ENCODE results near the gene TGFBR2. TPM values are rescaled to one million over a fixed set of nuclear protein-coding genes. Genes with fewer than 3 reads are reported as not detected.

Gene TGFBR2
- total and polyA plus RNA-seq, 2 experiments from 2014 or later: 135 to 188 TPM

DNA sequence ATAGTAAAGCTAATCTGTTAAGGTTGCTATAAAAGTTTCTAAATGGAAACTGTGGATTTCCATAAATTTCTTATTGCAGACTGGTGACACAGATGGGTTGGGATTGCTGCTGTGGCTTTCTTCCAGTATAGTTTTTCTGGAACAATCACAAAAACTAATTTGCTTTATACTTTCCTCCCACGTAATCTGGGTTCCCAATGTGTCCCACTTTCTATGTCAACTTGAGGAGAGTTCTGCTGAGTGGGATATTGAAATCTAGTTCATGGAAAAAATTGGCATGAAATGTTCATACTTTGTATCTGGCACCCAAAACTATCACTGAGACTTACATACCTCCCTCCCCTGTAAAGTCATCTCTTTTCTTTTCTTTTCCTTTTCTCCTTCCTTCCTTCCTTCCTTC lies 126.8 kb downstream of the TGFBR2 start:
- Histone ChIP-seq H3K27ac (no peak overlapping the region), H3K9me3 (ENCODE audit: low read depth) (no peaks in the 10 kb centered on the region), H3K79me2 (ENCODE audit: insufficient read depth) (no peaks in the 10 kb centered on the region), H3K9ac (no peak overlapping the region), H3K4me2 (ENCODE audit: unreplicated experiment) (no peak overlapping the region), H3K4me1 (ENCODE audit: insufficient read depth) (no peaks in the 10 kb centered on the region), H3K4me3 (no peak overlapping the region), H3K27me3 (replicated peaks; ENCODE audit: insufficient read depth) (no peaks in the 10 kb centered on the region), H4K20me1 (ENCODE audit: insufficient read depth) (no peaks in the 10 kb centered on the region), H2AFZ (no peak overlapping the region), H3K36me3 (ENCODE audit: low read depth) (no peaks in the 10 kb centered on the region), H3K9me2 (ENCODE audit: insufficient read depth) (no peaks in the 10 kb centered on the region; the same call in 1 of the 2 replicates), H3F3A (ENCODE audit: insufficient read depth) (no peaks in the 10 kb centered on the region)
- 36 to 48% methylated on average over 1 of the region's 1 CpG for WGBS, 2 experiments (ENCODE audit: low coverage in 1 of 2, low lambda C conversion rate in 2 of 2, missing lambda C conversion rate in 2 of 2)
- no peak for TF ChIP-seq EZH2phosphoT487 (IDR thresholded peaks at IDR 0.05; ENCODE audit: insufficient read depth, low read depth)
- no peak for TF ChIP-seq EZH2 (IDR thresholded peaks at IDR 0.05; ENCODE audit: insufficient read depth, poor library complexity, severe bottlenecking)
- no peak for DNase-seq
- in situ Hi-C loops (cut with MboI): no loop called here

DNA sequence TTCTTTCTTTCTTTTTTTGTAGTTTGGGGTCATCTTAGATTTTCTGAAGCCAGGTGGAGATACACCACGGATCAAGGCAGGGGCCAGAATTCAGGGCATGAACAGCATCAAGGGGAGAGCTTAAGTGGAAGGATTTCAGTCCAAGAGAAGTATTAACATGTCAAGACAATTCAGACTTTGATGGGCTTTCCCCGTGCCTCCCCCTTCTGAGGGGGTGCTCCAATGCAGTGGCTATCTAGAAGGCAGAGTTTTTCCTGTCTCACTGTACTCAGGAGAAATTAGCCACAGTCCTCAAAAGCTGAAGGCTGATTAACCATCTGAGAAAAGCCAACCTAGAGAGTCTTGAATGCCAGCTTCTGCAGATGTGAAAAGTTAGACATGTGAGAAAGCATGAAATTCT lies 127.3 kb downstream of the TGFBR2 start:
- H4K20me1 ChIP-seq (ENCODE audit: insufficient read depth): no peaks in the 10 kb centered on the region
- no peaks in the 10 kb centered on the region; the same call in 1 of the 2 replicates for H3K9me2 ChIP-seq (ENCODE audit: insufficient read depth)
- H3K36me3 ChIP-seq (ENCODE audit: low read depth): no peaks in the 10 kb centered on the region
- no peak overlapping the region for H2AFZ ChIP-seq
- DNase-seq: no peak
- H3K4me1 ChIP-seq (ENCODE audit: insufficient read depth): no peaks in the 10 kb centered on the region
- no peaks in the 10 kb centered on the region for H3K27me3 ChIP-seq (replicated peaks; ENCODE audit: insufficient read depth)
- no peak overlapping the region for H3K27ac ChIP-seq
- H3K9me3 ChIP-seq (ENCODE audit: low read depth): no peaks in the 10 kb centered on the region
- no peak overlapping the region for H3K4me3 ChIP-seq
- H3K9ac ChIP-seq: no peak overlapping the region
- no peaks in the 10 kb centered on the region for H3F3A ChIP-seq (ENCODE audit: insufficient read depth)
- TF ChIP-seq EZH2 (IDR thresholded peaks at IDR 0.05; ENCODE audit: insufficient read depth, poor library complexity, severe bottlenecking): no peak
- TF ChIP-seq EZH2phosphoT487 (IDR thresholded peaks at IDR 0.05; ENCODE audit: insufficient read depth, low read depth): no peak
- no peaks in the 10 kb centered on the region for H3K79me2 ChIP-seq (ENCODE audit: insufficient read depth)
- 58 to 64% methylated on average over 2 of the region's 2 CpGs for WGBS, 2 experiments (ENCODE audit: low coverage in 1 of 2, low lambda C conversion rate in 2 of 2, missing lambda C conversion rate in 2 of 2)
- H3K4me2 ChIP-seq (ENCODE audit: unreplicated experiment): no peak overlapping the region
- in situ Hi-C loops (cut with MboI): no loop called here

DNA sequence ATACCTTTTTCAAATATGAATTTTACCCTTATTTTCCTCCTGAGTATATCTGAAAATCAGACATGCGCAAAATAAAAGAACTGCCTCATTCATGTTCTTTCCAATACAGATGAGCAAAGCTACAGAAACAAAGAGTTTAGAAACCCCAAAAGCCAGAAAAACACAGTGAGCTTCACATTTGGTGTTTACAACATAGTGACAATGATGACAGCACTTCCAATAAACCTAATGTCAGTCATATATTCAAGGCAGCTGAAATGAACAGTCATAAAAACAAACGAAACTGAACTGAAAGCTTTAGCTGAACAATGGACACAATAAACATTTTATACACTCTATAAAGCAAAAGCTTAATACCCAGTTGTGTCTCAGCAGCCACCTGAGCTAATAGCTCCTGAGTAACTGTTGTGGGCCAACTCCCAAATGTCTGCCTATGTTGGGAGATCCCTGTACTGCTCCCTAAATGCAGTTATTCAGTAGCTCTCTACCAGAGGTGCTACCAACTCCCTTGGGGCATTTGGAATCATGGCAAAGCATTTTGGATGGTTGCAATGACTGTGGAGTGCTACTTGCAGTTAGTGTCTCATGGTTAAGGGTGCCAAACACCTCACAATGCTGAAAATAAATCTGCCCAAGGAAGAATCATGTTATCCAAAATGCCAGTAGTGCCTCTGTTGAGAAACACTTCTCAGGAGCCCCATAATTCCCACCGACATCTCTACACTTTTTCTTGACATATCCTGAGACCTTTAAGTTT lies 131.5 kb downstream of the TGFBR2 start:
- TF ChIP-seq EZH2phosphoT487 (IDR thresholded peaks at IDR 0.05; ENCODE audit: insufficient read depth, low read depth): no peak
- TF ChIP-seq EZH2 (IDR thresholded peaks at IDR 0.05; ENCODE audit: insufficient read depth, poor library complexity, severe bottlenecking): no peak
- no peaks in the 10 kb centered on the region for H4K20me1 ChIP-seq (ENCODE audit: insufficient read depth)
- no peak overlapping the region for H3K9ac ChIP-seq
- H3K36me3 ChIP-seq (ENCODE audit: low read depth): no peaks in the 10 kb centered on the region
- no peaks in the 10 kb centered on the region for H3K79me2 ChIP-seq (ENCODE audit: insufficient read depth)
- in situ Hi-C loops (cut with MboI): no loop called here
- H3K4me2 ChIP-seq (ENCODE audit: unreplicated experiment): no peak overlapping the region
- no peaks in the 10 kb centered on the region for H3K4me1 ChIP-seq (ENCODE audit: insufficient read depth)
- H3K27me3 ChIP-seq (replicated peaks; ENCODE audit: insufficient read depth): no peaks in the 10 kb centered on the region
- 85 to 87% methylated on average over 3 of the region's 3 CpGs for WGBS, 2 experiments (ENCODE audit: low coverage in 1 of 2, low lambda C conversion rate in 2 of 2, missing lambda C conversion rate in 2 of 2)
- H3F3A ChIP-seq (ENCODE audit: insufficient read depth): no peaks in the 10 kb centered on the region
- H3K9me3 ChIP-seq (ENCODE audit: low read depth): no peaks in the 10 kb centered on the region
- no peak overlapping the region for H3K27ac ChIP-seq
- no peak for DNase-seq
- H2AFZ ChIP-seq: no peak overlapping the region
- no peak overlapping the region for H3K4me3 ChIP-seq
- no peaks in the 10 kb centered on the region; the same call in 1 of the 2 replicates for H3K9me2 ChIP-seq (ENCODE audit: insufficient read depth)

DNA sequence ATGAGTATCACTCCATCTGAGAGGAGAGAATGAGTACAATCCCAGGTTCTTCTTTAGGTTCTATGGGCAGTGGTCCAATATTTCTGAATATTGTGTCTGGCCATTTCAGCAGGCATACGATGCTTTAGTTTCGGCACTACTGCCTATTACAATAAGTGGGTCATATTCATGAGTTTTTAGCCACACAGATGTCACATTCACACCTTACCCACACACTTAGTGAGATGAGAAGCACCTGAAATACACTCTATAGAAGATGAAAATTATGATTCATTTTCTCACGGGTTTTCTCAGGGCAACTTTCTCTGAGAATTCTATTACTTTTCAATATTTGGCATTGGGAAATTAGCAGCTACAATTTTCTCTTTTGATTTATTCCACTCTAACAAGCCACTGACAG lies 132.2 kb downstream of the TGFBR2 start:
- no peaks in the 10 kb centered on the region for H3K79me2 ChIP-seq (ENCODE audit: insufficient read depth)
- H3K4me2 ChIP-seq (ENCODE audit: unreplicated experiment): no peak overlapping the region
- no peaks in the 10 kb centered on the region for H3K9me3 ChIP-seq (ENCODE audit: low read depth)
- H3K36me3 ChIP-seq (ENCODE audit: low read depth): no peaks in the 10 kb centered on the region
- H2AFZ ChIP-seq: no peak overlapping the region
- 92 to 98% methylated on average over 3 of the region's 3 CpGs for WGBS, 2 experiments (ENCODE audit: low coverage in 1 of 2, low lambda C conversion rate in 2 of 2, missing lambda C conversion rate in 2 of 2)
- in situ Hi-C loops (cut with MboI): no loop called here
- H3K9ac ChIP-seq: no peak overlapping the region
- H3F3A ChIP-seq (ENCODE audit: insufficient read depth): no peaks in the 10 kb centered on the region
- no peaks in the 10 kb centered on the region; the same call in 1 of the 2 replicates for H3K9me2 ChIP-seq (ENCODE audit: insufficient read depth)
- H3K27ac ChIP-seq: no peak overlapping the region
- DNase-seq: no peak
- H3K4me1 ChIP-seq (ENCODE audit: insufficient read depth): no peaks in the 10 kb centered on the region
- H3K4me3 ChIP-seq: no peak overlapping the region
- no peak for TF ChIP-seq EZH2 (IDR thresholded peaks at IDR 0.05; ENCODE audit: insufficient read depth, poor library complexity, severe bottlenecking)
- no peak for TF ChIP-seq EZH2phosphoT487 (IDR thresholded peaks at IDR 0.05; ENCODE audit: insufficient read depth, low read depth)
- H3K27me3 ChIP-seq (replicated peaks; ENCODE audit: insufficient read depth): no peaks in the 10 kb centered on the region
- H4K20me1 ChIP-seq (ENCODE audit: insufficient read depth): no peaks in the 10 kb centered on the region
